HPDE6-E6E7 (cell line): Measurements from ENCODE around the gene GLOD5.
"Not testable (repeated sequence)": the region's sequence is repeated elsewhere in the genome, so short reads cannot be mapped to it uniquely, and the experiment has no call there.

Experiments used
- DNase-seq: peaks from one replicate; pipeline ENCODE4 v3.0.0; 2011; ENCODE audit warnings: missing footprints; ENCODE audit errors: extremely low spot score

Gene GLOD5

DNA sequence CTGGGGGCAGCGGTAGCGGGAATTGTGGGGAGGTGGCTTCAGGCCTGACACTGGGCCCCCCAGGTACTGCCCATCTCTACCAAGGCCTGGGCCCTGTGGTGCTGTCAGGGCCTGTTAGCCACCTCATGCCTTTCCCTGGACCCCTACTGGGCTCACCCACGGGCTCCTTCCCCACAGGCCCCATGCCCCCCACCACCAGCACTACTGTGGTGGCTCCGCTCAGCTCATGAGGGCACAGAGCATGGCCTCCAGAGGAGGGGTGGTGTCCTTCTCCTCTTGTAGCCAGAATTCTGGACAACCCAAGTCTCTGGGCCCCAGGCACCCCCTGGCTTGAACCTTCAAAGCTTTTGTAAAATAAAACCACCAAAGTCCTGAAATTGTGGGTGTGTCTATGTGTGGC, 32.4 kb downstream of the GLOD5 start:
- DNase-seq: no peak

DNA sequence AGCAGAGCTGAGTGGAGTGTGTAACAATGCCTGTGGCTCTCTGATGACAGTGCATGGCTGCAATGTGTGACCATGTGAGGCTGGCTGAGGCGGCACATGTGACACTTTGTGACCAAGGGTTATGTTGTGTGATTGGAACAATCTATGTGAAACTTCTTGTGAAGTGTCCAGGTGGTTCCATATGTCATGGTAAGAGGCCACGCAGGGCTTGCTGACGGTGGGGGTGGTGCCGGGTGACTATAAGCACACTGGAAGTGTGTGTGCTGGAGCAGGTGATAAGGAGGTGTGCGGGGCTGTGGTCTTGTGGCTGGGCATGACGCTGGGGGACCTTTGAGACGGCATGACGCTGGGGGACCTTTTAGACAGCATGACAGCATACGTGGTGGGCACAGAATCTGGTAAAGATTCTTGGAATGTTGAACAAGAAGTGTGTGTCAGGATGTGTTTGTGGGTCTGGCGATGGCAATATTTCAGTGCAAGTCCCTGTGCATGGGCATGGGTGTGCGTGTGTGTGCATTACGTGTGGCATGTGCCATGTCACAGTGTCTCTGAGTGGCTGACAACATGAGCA, 32.9 kb downstream of the GLOD5 start:
- no peak for DNase-seq

DNA sequence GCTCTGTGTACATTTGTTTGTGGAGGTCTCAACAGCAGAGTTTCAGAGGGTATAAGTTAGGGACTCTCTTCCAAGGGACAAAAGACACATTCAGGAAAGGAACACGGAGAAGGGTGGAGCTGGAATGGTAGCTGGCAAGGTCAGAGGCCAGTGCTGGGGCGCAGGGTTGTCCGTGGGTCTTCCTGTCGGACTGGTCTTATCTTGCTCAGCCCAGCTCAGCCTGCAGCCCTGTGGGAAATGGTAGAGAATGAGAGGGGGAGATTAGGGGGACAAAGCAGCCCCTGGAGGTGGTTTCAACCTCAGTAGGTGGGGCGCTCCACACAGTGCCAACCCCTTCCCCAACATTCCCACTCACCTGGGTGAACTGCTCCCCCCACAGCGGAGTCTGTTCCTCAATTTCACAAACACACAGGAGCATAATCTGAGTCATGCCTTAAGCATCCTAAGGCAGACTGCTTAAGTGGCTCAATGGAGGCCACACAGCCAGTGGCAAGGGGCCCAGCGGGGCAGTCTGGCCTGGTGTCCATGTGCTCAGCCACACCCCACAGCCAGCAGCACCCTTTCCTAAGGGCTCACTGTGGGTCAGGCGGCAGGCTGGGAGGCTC, 33.5 kb downstream of the GLOD5 start:
- DNase-seq: peak; percentile 44

DNA sequence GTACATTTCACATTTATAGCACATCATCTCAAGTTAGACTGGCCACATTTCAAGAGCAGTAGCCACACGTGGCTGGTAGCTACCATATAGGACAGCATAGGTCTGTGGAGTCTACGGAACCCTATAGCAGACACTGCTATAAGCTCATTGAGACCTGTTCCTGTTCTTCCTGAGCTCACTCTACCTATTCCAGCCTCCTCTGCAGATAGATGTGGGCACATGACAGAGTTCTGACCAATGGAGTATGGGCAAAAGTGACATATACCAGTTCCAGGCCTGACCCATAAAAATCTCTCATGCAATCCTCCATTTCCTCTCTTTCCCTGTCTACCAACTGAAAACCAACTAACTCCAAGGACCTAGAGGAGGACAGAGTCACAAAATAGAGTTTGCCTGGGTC, 36.8 kb downstream of the GLOD5 start:
- no peak for DNase-seq

DNA sequence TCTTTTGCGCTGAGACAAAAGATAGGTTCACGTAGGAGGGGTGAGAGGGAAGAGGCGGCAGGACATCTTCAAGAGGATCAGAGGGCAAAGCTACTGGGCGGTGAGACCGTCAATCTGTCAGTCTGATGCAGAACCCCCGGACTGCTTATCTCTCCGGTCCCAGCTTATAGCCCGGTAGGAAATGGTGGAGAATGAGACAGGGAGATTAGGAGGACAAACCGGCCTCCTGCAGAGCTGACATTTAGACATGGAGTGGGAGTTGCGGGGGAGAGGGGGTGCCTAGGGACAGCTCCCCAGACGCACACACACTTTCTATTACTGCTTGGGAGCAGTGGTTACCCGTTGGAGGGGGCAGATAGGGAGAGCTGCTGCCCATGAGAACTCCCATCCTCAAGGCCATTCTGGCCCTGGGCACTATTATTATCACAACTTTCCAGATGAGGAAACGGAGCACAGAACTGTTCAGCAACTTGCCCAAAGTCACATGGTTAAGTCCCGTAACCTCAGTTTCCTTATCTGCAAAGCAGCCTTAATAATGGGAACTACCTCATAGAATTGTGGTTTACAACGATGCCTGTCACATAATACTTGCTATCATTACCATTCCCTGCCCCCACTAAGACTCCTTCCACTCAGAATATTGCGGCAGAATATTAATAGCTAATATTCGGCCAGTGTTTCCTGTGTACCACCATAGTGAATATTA, 39.2 kb downstream of the GLOD5 start:
- no peak for DNase-seq

DNA sequence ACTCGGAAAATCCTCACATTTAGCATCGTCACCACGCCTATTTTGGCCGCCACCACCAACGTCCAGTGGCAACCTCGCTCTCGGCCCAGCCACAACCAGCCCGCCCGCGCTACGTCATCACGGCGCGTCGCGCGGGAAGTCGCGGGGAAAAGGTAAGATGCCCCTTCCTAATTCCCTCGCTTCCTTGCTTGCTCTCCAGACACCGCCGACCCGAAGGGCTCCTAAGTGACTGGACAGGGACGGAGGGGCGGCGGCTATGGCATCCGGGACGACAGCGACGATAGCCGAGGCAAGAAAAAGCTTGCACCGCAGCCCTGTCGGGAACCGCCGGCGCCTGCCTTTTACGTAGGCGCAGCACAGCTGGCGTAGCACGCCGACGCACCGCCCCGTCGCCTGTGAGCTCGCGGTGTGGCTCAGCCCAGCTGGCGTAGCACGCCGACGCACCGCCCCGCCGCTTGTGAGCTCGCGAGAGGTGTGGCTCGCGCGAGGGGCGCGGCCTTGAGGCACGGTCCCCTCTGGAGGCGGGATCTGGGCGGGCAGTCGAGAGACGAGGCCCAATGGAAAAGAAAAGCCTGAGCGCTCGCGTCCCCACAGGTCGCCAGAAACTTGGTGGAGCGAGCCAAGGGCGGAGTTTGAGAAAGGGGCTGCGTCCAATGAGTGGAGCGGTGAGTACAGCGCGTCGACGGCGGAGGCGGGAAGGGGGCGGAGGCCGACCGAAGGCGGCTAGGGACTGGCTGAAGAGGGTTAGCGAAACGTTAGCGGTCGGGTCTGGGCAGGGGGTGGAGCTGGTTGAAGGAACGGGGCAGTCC, 39.9 kb downstream of the GLOD5 start, which contains the start of gene HDAC6:
Gene HDAC6, plus strand, starts transcription at position 788 of the 809 bp plus-strand sequence. CDS start 626 bp downstream, outside the sequence.
- DNase-seq: peak; percentile 83

DNA sequence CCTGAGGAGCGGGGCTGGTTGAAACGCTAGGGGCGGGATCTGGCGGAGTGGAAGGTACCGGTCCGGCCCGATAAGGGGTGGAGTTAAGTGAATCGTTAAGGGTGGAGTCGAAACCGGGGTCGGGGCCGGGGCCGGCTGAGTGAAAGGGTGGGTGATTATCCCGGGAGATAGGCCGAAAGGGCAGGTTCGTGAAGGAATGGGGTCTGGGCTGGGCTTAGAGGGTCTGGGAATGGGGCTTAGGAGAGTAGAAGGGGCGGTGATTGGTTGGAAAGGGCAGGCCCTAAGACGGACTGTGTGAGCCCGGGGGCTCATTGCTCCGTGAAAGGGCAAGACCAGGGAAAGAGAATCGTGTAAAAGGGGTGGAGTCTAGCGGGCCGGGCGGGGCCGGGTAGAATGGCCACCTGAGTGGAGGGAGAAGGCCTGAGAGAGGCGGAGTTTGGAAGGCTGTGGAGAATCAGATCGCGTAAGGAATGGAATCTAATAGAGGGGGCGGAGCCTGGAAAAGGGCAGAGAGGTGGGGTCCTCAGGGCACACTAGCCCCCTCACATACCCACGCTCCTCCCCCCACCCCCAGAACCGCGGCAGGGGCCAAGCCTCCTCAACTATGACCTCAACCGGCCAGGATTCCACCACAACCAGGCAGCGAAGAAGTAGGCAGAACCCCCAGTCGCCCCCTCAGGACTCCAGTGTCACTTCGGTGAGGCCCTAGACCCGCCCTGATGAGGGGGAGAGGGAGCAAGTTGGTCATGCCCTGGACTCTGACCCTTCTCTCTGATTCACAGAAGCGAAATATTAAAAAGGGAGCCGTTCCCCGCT, 40.8 kb downstream of the GLOD5 start:
- DNase-seq: peak; percentile 66

DNA sequence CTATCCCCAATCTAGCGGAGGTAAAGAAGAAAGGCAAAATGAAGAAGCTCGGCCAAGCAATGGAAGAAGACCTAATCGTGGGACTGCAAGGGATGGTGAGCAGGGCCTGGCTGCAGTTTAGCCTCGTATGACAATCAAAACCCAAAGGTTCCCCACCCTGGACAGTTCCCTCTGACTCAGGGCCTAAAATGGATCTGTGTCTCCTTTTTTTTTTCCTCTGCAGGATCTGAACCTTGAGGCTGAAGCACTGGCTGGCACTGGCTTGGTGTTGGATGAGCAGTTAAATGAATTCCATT, 41.3 kb downstream of the GLOD5 start:
- no peak for DNase-seq

DNA sequence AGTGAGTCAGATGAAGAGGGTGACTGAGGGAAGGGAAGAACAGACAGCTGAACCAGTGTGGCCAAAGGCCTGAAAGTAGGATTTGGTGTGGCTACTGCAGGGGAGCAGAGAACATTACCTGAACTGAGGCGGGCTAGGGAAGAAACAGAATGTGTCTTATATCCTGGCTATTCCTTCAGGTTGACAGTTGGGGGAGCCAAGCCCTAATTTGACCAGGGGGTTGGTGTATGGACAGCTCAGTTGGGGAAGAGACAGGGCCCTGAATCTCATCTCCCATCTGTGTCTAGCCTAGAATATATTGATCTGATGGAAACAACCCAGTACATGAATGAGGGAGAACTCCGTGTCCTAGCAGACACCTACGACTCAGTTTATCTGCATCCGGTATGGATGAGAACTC, 44.5 kb downstream of the GLOD5 start:
- DNase-seq: no peak

DNA sequence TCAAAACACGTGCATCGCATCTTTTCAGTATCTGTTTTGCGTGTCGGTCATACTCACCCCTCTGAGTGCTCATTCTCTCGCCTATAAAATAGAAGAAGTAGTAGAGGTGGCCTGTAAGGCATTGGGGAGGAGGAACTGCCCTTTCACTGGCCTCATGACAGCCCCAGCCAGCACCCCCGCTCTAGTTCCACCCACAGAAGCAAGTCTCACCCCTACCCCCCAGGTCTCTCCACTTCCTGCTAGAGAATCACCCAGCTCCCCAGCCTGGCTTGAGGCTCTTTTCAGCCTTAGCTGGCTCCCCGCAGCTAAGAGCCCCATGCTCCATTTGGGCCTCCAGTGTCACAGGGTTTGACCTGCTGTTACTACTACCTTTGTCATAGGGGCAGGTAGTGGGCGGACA, 52.1 kb downstream of the GLOD5 start:
- no peak for DNase-seq

DNA sequence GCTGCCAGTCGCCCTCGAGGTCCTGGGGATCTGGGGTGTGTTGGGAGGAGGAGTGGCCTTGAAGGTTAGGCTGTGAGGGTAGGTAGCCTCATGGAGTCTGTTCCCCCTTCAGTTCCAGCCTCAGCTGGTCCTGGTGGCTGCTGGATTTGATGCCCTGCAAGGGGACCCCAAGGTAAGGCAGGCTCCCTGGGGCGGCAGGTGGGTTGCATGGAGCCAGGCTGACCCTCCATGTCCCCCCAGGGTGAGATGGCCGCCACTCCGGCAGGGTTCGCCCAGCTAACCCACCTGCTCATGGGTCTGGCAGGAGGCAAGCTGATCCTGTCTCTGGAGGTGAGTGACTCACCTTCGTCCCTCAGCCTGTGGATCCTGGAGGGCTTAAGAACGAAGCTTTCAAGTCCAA, 53.2 kb downstream of the GLOD5 start:
- DNase-seq: no peak

DNA sequence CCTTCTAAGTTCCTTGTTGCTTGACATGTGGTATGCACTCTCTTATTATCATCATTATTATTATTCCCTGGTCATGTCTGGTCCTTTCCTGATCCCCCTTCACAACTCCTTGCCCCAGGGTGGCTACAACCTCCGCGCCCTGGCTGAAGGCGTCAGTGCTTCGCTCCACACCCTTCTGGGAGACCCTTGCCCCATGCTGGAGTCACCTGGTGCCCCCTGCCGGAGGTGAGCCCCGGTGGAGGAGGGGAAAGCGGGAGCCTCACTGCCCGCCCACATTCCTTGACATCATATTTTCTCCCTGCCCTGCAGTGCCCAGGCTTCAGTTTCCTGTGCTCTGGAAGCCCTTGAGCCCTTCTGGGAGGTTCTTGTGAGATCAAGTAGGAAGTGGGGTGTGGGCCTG, 53.7 kb downstream of the GLOD5 start:
- DNase-seq: no peak

DNA sequence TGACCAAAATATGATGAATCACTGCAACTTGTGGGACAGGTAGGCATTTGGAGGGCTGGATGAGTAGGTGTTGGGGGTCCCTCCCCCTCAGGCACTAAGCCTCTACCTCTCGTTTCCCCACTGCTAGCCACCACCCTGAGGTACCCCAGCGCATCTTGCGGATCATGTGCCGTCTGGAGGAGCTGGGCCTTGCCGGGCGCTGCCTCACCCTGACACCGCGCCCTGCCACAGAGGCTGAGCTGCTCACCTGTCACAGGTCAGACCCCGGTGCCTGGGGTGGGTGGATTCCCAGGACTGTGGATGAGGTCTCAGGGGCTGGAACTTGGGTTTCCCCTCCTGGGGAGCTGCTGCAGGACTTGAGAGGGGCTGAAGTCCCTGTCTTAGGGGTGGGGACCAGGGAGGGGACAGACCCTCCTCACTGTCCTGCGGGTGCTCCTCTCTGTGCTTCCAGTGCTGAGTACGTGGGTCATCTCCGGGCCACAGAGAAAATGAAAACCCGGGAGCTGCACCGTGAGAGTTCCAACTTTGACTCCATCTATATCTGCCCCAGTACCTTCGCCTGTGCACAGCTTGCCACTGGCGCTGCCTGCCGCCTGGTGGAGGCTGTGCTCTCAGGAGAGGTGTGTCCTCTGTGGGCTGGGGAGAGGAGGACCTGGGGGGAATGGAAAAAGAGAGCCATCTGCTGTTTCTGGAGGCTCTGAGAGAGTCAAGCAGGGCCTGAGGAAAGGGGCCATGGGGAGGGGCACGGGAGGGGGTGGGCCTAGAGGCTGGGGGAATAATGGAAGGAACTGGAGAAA, 54.7 kb downstream of the GLOD5 start:
- DNase-seq: no peak

DNA sequence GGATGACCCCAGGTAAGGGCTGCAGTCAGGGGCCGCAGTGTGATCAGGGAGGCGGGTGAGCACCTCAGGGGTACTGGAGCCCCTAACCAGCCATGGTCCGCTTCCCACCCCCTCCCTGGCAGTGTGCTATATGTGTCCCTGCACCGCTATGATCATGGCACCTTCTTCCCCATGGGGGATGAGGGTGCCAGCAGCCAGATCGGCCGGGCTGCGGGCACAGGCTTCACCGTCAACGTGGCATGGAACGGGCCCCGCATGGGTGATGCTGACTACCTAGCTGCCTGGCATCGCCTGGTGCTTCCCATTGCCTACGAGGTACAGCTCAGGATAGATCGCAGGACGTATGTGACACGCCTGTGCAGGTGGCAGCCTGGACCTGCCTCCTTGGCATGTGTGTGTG, 56.6 kb downstream of the GLOD5 start:
- DNase-seq: no peak

DNA sequence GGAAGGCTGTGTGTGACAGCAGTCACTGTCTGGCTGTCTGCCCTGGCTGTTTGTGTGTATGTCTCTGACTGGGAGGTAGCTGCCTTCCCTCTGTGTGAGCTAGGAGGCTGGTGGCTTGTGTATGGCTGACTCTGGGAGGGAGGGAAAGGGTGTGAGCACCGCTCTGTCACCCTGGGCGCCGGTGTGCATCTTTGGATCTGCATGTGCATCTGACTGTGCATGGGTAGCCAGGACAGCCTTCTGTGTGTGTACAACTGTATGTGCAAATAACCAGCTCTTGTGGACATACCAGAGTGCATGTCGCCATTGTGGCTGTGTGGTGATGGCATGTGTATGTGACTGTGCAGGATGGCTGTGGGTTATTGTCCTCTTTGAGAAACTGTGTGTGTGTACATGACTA, 57.3 kb downstream of the GLOD5 start:
- no peak for DNase-seq

DNA sequence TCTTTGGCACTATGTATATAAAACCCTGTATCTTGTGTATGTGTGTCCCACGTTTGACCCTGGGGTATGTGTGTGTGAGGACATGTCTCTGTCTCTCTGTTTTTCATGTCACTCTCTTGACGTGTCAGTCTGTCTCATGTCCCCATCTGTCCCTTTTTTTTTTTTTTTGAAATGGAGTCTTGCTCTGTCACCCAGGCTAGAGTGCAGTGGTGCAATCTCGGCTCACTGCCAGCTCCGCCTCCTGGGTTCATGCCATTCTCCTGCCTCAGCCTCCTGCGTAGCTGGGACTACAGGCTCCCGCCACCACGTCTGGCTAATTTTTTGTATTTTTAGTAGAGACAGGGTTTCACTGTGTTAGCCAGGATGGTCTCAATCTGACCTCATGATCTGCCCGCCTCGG, 57.8 kb downstream of the GLOD5 start:
- DNase-seq: not testable (repeated sequence)

DNA sequence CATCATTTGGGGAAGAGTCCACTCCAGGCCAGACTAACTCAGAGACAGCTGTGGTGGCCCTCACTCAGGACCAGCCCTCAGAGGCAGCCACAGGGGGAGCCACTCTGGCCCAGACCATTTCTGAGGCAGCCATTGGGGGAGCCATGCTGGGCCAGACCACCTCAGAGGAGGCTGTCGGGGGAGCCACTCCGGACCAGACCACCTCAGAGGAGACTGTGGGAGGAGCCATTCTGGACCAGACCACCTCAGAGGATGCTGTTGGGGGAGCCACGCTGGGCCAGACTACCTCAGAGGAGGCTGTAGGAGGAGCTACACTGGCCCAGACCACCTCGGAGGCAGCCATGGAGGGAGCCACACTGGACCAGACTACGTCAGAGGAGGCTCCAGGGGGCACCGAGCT, 61.5 kb downstream of the GLOD5 start:
- no peak for DNase-seq
